ENCODE data around the gene PRND. TPM values are rescaled to one million over a fixed set of nuclear protein-coding genes. Genes with fewer than 3 reads are reported as not detected.
"Not testable (repeated sequence)": the region's sequence is repeated elsewhere in the genome, so short reads cannot be mapped to it uniquely, and the experiment has no call there.

The PRND gene
- total RNA-seq, 4 donors from 2014 or later = not detected

DNA sequence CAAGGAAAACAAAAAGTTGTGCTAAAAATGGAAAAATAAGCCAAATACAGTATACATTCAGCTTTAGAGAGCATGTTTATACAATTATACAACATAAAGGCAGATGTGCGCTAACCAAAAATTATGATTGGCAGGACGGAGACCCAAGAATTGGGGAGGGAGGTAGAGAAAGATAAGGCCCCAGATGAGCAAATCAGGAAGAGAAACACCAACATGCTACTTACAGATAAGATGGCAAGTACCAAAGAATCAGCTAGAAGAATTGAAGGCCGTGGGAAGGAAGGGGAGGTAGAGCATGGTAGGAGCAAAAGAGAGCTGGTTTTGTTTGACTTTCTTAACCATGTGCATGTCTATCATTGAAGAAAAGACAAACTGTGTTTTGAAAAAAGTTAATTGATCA is 45.4 kb downstream of the PRND start:
- TF ChIP-seq POLR2A (IDR thresholded peaks at IDR 0.05) (no peak), EP300 (IDR thresholded peaks at IDR 0.05) (no peak), POLR2AphosphoS5 (IDR thresholded peaks at IDR 0.05) (no peak)
- TF ChIP-seq, protein P1, sequence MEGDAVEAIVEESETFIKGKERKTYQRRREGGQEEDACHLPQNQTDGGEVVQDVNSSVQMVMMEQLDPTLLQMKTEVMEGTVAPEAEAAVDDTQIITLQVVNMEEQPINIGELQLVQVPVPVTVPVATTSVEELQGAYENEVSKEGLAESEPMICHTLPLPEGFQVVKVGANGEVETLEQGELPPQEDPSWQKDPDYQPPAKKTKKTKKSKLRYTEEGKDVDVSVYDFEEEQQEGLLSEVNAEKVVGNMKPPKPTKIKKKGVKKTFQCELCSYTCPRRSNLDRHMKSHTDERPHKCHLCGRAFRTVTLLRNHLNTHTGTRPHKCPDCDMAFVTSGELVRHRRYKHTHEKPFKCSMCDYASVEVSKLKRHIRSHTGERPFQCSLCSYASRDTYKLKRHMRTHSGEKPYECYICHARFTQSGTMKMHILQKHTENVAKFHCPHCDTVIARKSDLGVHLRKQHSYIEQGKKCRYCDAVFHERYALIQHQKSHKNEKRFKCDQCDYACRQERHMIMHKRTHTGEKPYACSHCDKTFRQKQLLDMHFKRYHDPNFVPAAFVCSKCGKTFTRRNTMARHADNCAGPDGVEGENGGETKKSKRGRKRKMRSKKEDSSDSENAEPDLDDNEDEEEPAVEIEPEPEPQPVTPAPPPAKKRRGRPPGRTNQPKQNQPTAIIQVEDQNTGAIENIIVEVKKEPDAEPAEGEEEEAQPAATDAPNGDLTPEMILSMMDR (IDR thresholded peaks at IDR 0.05) = no peak
- Histone ChIP-seq H3K9me3 (peaks cover 5% of the 10 kb centered on the region), H3K36me3 (no peaks in the 10 kb centered on the region), H3K27ac (no peak overlapping the region), H3K4me3 (no peak overlapping the region), H3K27me3 (no peaks in the 10 kb centered on the region), H3K4me1 (no peaks in the 10 kb centered on the region)
- WGBS = 86% methylated on average over 3 of the region's 3 CpGs
- no peak for DNase-seq (ENCODE audit: low spot score in 2 of 2)

DNA sequence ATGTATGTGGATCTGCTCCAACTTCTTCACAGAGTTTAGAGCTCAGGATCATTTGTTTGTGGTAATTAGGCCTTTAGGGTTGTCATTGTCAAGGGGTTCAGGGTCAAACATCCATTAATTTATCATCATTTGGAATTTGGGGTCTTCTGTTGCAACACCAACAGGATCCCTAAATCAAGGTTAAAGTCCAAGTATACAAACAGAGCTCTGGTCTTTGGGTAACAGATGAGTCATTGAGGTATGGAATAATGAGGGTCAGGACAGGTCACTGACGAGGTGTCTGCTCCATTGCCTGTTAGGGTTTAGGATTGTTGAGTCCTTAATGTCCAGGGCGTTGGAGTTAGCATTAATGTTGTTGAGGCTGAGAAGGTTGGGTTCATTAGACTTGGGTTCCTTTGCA is 47.6 kb downstream of the PRND start:
- no peak overlapping the region for H3K4me3 ChIP-seq
- DNase-seq (ENCODE audit: low spot score in 2 of 2) = no peak
- TF ChIP-seq POLR2A (IDR thresholded peaks at IDR 0.05) = no peak
- TF ChIP-seq EP300 (IDR thresholded peaks at IDR 0.05) = no peak
- TF ChIP-seq, protein P1 (IDR thresholded peaks at IDR 0.05) = no peak
- TF ChIP-seq POLR2AphosphoS5 (IDR thresholded peaks at IDR 0.05) = no peak
- H3K36me3 ChIP-seq = no peaks in the 10 kb centered on the region
- no peaks in the 10 kb centered on the region for H3K27me3 ChIP-seq
- no peaks in the 10 kb centered on the region for H3K4me1 ChIP-seq
- H3K9me3 ChIP-seq = peaks cover 5% of the 10 kb centered on the region
- WGBS = 80% methylated on average over 2 of the region's 2 CpGs
- no peak overlapping the region for H3K27ac ChIP-seq

DNA sequence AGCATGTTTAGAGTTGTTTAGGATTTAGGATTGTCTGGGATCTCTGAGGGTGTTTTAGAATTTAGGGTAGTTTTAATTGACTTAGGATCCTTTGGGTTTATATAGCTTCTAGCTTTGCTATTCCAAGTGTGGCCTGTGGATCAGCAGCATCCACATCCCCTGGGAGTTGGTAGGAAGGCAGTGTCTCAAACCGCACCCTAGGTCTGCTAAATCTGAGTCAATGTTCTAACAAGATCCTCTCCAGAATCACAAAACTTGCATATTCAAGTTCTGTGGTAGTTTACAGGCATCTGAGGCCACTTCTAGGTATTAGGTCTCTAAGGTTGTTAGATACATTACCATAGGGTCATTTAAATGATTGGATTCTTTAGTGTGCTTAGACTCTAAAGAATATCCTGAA is 48.3 kb downstream of the PRND start:
- Histone ChIP-seq H3K4me3 (no peak overlapping the region), H3K27me3 (no peaks in the 10 kb centered on the region), H3K27ac (no peak overlapping the region), H3K36me3 (no peaks in the 10 kb centered on the region), H3K4me1 (no peaks in the 10 kb centered on the region), H3K9me3 (peaks cover 5% of the 10 kb centered on the region)
- 92% methylated on average over 1 of the region's 1 CpG for WGBS
- TF ChIP-seq POLR2A (IDR thresholded peaks at IDR 0.05) = no peak
- TF ChIP-seq, protein P1 (IDR thresholded peaks at IDR 0.05) = no peak
- TF ChIP-seq EP300 (IDR thresholded peaks at IDR 0.05) = no peak
- TF ChIP-seq POLR2AphosphoS5 (IDR thresholded peaks at IDR 0.05) = no peak
- no peak for DNase-seq (ENCODE audit: low spot score in 2 of 2)

DNA sequence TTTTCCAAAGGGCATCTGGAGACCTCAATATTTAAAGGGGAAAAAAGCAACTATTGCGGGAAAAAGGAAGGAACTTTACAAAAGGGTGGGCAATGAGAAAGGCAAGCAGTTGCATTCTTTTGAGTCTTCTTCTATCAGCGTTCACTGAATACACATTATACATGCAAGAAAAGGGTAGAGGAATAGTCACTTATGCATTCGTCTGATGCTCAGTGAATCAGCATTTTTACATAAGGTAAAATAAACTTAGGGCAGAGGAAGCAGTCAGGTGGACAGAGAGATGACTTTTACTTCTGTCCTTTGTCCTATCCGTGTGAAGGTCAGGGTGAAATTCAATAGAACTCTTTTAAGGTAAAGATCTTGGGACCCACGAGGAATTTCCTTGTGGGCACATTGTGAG is 49.3 kb downstream of the PRND start:
- Histone ChIP-seq H3K4me3 (no peak overlapping the region), H3K4me1 (no peaks in the 10 kb centered on the region), H3K9me3 (peaks cover 5% of the 10 kb centered on the region), H3K27me3 (no peaks in the 10 kb centered on the region), H3K36me3 (no peaks in the 10 kb centered on the region), H3K27ac (no peak overlapping the region)
- no peak for DNase-seq (ENCODE audit: low spot score in 2 of 2)
- whole genome bisulfite sequencing = 83% methylated on average over 5 of the region's 5 CpGs
- TF ChIP-seq EP300 (IDR thresholded peaks at IDR 0.05) = no peak
- TF ChIP-seq POLR2A (IDR thresholded peaks at IDR 0.05) = no peak
- no peak for TF ChIP-seq POLR2AphosphoS5 (IDR thresholded peaks at IDR 0.05)
- TF ChIP-seq, protein P1 (IDR thresholded peaks at IDR 0.05) = no peak

DNA sequence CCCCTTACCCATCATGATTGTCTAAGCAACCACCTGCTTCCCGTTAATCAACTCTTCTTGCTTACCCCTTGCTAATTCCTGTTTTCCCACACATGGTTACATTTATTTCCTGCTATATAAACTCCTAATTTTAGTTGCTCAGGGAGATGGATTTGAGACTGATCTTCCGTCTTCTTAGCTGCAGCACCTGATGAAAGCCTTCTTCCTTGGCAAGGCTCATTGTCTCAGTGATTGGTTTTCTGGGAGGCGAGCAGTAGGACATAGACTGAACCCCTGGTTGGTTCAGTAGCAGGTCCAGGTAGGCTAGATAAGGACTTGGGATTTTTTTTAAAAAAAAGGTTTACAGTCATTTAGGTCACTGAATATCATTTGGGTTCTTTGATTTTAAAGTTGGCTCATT is 50.4 kb downstream of the PRND start:
- no peaks in the 10 kb centered on the region for H3K27me3 ChIP-seq
- H3K27ac ChIP-seq = no peak overlapping the region
- H3K9me3 ChIP-seq = peaks cover 5% of the 10 kb centered on the region
- H3K4me1 ChIP-seq = no peaks in the 10 kb centered on the region
- DNase-seq (ENCODE audit: low spot score in 2 of 2) = no peak
- H3K36me3 ChIP-seq = no peaks in the 10 kb centered on the region
- 98% methylated on average over 3 of the region's 3 CpGs for WGBS
- H3K4me3 ChIP-seq = no peak overlapping the region
- TF ChIP-seq, protein P1 (IDR thresholded peaks at IDR 0.05) = no peak
- TF ChIP-seq POLR2A (IDR thresholded peaks at IDR 0.05) = no peak
- TF ChIP-seq POLR2AphosphoS5 (IDR thresholded peaks at IDR 0.05) = no peak
- no peak for TF ChIP-seq EP300 (IDR thresholded peaks at IDR 0.05)

DNA sequence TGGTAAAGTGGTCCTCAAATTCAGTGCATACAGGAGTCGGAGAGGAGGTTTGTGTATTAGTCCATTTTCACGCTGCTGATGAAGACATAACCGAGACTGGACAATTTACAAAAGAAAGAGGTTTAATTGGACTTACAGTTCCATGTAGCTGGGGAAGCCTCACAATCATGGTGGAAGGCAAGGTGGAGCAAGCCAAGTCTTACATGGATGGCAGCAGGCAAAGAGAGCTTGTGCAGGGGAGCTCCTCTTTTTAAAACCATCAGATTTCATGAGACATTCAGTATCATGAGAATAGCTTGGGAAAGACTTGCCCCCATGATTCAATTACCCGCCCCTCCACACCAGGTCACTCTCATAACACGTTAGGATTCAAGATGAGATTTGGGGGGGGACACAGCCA is 51.3 kb downstream of the PRND start:
- not testable (repeated sequence) for H3K9me3 ChIP-seq; H3K27ac ChIP-seq; H3K36me3 ChIP-seq; DNase-seq (ENCODE audit: low spot score in 2 of 2); H3K27me3 ChIP-seq; H3K4me3 ChIP-seq; H3K4me1 ChIP-seq
- WGBS = 78% methylated on average over 5 of the region's 5 CpGs

Measured in suprapubic skin (tissue), 4 donors.